Fibroblast of the aortic adventitia (primary cell): ENCODE data around the gene FZD1. TPM values are rescaled to one million over a fixed set of nuclear protein-coding genes. Genes with fewer than 3 reads are reported as not detected.

Experiments used
- DNase-seq: peaks from one replicate; pipeline ENCODE4 v3.0.0-alpha.2; 2010; ENCODE audit warnings: low read depth
- H3K4me3 ChIP-seq: 2 replicates; pipeline ENCODE4 v1.5.1; 2011; ENCODE audit warnings: low read depth, mild to moderate bottlenecking, control low read depth, low read length, moderate library complexity
- CTCF ChIP-seq: IDR thresholded peaks from 2 replicates; pipeline ENCODE4 v1.5.1; 2011; ENCODE audit warnings: mild to moderate bottlenecking, low read length, control low read depth, inconsistent platforms; ENCODE audit not compliant: insufficient read depth
- total RNA-seq: library from RNA; depleted of rRNA; stranded (reverse); fragments of >200 nt; gene quantifications from 2 replicates; pipeline ENCODE4 v1.2.3, GENCODE V29; 2012; ENCODE audit warnings: low replicate concordance

Gene FZD1
- total RNA-seq, 1 donor: 28.7 TPM

- H3K4me3 ChIP-seq: no peak overlapping the region
- TF ChIP-seq CTCF: no peak
- no peak for DNase-seq
Measured at GRCh38 chr7:91233212-91233611, 31.0 kb upstream of the FZD1 start.

GRCh38 chr7:91235211-91235832 lies 28.9 kb upstream of the FZD1 start:
- no peak for DNase-seq
- no peak for TF ChIP-seq CTCF
- H3K4me3 ChIP-seq: no peak overlapping the region

- DNase-seq: peak; percentile 85
- no peak for TF ChIP-seq CTCF
- no peak overlapping the region for H3K4me3 ChIP-seq
Measured at GRCh38 chr7:91239171-91239604, 25.0 kb upstream of the FZD1 start.

- TF ChIP-seq CTCF: no peak
- no peak overlapping the region for H3K4me3 ChIP-seq
- DNase-seq: no peak
Measured at GRCh38 chr7:91239772-91240171, 24.5 kb upstream of the FZD1 start.

- peak; percentile 84 for DNase-seq
- no peak overlapping the region for H3K4me3 ChIP-seq
- TF ChIP-seq CTCF: no peak
Measured at GRCh38 chr7:91240376-91240941, 23.8 kb upstream of the FZD1 start.

GRCh38 chr7:91242097-91242844 lies 22.0 kb upstream of the FZD1 start:
- TF ChIP-seq CTCF: no peak
- H3K4me3 ChIP-seq: no peak overlapping the region
- DNase-seq: peak; percentile 51
